Tibial nerve (tissue), 4 donors: ENCODE data around the gene ADK.

Source experiments
- EP300 ChIP-seq, 2 donors: sonication (generic); formaldehyde crosslinking; IDR thresholded peaks; one replicate each; pipeline ENCODE4 v1.6.1; 2017; ENCODE audit warnings: antibody characterized with exemption in 2 of 2, mild to moderate bottlenecking in 1 of 2
- TF ChIP-seq, protein P1 (sequence below), 5 experiments: fragments of 200-600 bp in 3 of 5; fragments of 450-650 bp in 2 of 5; sonication (generic) in 3 of 5; IDR thresholded peaks; one replicate each; pipeline ENCODE4 v1.5.1; 2016 to 2019; ENCODE audit warnings: antibody characterized with exemption in 5 of 5, mild to moderate bottlenecking in 3 of 5, moderate library complexity in 2 of 5

- TF ChIP-seq, protein P1, sequence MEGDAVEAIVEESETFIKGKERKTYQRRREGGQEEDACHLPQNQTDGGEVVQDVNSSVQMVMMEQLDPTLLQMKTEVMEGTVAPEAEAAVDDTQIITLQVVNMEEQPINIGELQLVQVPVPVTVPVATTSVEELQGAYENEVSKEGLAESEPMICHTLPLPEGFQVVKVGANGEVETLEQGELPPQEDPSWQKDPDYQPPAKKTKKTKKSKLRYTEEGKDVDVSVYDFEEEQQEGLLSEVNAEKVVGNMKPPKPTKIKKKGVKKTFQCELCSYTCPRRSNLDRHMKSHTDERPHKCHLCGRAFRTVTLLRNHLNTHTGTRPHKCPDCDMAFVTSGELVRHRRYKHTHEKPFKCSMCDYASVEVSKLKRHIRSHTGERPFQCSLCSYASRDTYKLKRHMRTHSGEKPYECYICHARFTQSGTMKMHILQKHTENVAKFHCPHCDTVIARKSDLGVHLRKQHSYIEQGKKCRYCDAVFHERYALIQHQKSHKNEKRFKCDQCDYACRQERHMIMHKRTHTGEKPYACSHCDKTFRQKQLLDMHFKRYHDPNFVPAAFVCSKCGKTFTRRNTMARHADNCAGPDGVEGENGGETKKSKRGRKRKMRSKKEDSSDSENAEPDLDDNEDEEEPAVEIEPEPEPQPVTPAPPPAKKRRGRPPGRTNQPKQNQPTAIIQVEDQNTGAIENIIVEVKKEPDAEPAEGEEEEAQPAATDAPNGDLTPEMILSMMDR (IDR thresholded peaks at IDR 0.05) = no peak
- TF ChIP-seq EP300 (IDR thresholded peaks at IDR 0.05) = no peak
Measured at GRCh38 chr10:74677951-74678350, 526.9 kb downstream of the ADK start.
